Astrocyte of the hippocampus (primary cell): ENCODE data around the gene ADIPOQ.
"Not testable (repeated sequence)": the region's sequence is repeated elsewhere in the genome, so short reads cannot be mapped to it uniquely, and the experiment has no call there.

Source experiments
- DNase-seq: peaks from one replicate; pipeline ENCODE4 v3.0.0; 2011; ENCODE audit warnings: low read depth, low spot score

Gene ADIPOQ

DNA sequence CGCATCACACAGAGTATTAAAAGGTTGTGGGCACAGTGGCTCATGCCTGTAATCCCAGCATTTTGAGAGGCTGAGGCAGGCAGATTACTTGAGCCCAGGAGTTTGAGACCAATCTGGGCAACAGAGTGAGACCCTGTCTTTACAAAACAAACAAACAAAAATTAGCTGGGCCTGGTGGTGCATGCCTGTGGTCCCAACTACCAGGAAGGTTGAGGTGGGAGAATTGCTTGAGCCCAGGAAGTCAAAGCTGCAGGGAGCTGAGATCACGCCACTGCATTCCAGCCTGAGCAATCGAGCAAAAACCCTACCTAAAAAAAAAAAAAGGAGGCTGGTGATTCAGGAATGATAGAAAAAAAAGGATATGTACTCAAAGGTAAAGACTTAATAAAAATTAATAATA, 59.6 kb downstream of the ADIPOQ start:
- DNase-seq, result peak; percentile 62

DNA sequence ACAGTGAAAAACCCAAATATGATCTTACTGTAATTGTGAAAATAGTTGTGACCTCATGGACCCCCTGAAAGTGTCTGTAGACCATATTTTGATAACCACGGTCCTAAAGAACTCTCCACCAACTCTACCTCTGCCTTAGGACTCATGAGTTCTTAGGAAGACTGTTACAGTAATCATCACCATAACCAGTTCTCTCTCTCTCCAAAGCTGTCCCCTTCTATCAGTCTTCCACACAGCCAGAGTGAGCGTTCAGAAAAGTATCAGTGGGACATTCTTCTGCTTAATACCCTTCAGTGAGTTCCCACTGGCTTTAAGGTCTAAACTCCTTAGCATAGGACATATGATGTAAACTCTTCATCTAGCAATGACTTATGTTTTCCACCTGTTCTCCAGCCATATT, 60.2 kb downstream of the ADIPOQ start:
- no peak for DNase-seq

DNA sequence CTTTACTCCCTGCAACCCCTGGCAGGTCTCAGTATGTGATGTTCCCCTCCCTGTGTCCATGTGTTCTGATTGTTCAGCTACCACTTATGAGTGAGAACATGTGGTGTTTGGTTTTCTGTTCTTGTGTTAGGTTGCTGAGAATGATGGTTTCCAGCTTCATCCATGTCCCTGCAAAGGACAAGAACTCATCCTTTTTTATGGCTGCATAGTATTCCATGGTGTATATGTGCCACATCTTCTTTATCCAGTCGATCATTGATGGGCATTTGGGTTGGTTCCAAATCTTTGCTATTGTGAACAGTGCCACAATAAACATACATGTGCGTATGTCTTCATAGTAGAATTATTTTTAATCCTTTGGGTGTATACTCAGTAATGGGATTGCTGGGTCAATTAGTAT, 61.2 kb downstream of the ADIPOQ start:
- DNase-seq, result not testable (repeated sequence)

DNA sequence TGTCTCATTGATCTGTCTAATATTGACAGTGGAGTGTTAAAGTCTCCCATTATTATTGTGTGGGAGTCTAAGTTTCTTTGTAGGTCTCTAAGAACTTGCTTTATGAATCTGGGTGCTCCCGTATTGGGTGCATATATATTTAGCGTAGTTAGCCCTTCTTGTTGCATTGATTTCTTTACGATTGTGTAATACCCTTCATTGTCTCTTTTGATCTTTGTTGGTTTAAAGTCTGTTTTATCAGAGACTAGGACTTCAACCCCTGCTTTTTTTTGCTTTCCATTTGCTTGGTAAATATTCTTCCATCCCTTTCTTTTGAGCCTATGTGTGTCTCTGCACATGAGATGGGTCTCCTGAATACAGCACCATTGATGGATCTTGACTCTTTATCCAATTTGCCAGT, 64.6 kb downstream of the ADIPOQ start:
- DNase-seq, result not testable (repeated sequence)
